GM18907 (cell line): ENCODE results near the gene RGS9.
"Not testable (repeated sequence)": the region's sequence is repeated elsewhere in the genome, so short reads cannot be mapped to it uniquely, and the experiment has no call there.

ENCODE experiments used
- ATAC-seq: cut with Tn5 transposase; IDR thresholded peaks from one replicate; pipeline ENCODE4 v1.9.1; 2021; ENCODE audit warnings: mild to moderate bottlenecking, moderate library complexity; ENCODE audit not compliant: unreplicated experiment

RGS9 gene

DNA sequence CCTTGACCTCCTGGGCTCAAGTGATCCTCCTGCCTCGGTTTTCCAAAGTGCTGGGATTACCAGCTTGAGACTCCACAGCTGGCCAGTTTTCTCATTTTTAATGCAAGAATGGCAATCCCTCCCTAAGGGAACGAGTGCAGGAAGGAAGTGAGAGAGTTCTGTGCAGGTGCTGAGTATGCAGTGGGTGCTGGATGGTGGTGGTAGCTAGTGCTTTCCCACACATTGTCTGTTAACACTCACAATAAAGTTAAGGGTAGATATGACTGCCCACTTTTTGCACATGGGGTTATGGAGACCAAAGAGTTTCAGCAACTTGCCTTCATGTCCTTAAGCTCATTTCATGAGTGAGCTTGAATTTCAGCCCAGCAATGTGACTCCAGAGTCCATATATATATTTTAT is 18.5 kb downstream of the RGS9 start:
- peak; percentile 47 for ATAC-seq

- ATAC-seq: no peak
These were observed 19.1 kb downstream of the RGS9 start for GRCh38 chr17:65156185-65156834.

DNA sequence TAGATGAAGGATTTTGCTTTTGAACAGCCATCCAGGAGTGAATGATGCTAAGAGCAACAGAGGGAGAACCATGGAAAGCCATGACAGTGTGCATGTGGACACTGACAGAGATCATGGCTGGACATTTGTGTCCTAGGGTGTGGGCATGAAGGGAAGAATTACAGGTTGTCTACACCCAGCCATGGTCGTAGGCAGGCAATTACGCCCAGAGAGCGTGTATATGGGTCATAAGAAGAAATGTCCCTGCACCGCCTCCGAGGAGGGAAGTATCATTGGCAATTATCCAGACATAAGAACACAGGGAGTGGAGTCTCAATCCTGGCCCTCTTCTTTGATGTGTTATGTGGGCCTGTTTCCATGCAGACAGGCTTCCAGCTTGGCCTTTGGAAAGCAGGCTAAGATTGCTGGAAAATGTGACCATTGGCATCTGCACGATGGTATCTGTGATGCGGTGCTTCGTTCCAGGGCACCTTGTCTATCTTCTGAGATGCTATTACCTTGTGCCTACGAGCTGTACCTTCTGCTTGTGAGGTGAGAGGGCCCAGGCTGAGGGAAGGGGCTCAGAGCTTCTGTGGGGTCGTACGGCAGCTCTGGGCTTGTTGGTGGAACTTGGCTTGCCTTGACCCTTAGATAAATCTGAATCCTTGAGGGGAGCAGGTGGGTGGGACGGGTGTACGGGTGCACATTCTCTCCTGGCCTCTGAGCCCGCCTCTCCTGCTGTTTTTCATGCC is 19.8 kb downstream of the RGS9 start:
- ATAC-seq: no peak

DNA sequence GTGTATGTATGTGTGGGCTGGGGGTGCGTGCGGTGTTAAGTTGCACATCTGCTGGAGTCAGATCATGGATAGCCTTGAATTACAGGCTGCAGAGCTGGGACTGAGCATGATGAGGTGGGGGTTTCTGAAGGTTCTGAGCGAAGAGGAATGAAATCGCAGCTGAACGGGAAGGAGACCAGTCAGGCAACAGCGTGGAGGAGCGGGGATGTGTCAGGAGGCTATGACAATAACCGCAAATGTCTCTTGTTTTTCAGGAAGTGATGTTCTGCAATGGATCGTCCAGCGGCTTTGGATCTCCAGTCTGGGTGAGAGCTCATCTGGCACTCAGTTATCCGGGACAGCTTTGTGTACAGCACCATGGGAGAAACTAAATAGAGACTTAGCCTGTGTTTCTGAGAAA is 20.9 kb downstream of the RGS9 start:
- no peak for ATAC-seq

DNA sequence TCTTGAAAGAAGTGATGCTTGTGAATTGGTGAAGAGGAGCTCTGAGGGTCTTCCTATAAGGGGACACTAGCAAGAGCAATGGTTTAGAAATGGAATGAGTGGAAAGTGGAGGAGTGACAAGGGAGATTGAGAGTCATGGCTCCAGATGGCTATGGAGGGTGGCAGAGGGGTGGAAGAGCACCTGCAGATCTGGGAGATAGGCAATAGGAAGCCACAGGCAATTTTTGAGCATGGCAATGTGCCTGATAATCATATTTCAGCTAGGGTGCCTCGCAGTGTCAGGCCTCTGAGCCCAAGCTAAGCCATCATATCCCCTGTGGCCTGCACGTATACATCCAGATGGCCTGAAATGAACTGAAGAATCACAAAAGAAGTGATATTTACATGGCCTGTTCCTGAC is 21.5 kb downstream of the RGS9 start:
- ATAC-seq: no peak

GRCh38 chr17:65160516-65160915 is 23.3 kb downstream of the RGS9 start:
- no peak for ATAC-seq

- ATAC-seq: peak; percentile 91
These were observed 26.9 kb downstream of the RGS9 start for GRCh38 chr17:65163990-65164495.

DNA sequence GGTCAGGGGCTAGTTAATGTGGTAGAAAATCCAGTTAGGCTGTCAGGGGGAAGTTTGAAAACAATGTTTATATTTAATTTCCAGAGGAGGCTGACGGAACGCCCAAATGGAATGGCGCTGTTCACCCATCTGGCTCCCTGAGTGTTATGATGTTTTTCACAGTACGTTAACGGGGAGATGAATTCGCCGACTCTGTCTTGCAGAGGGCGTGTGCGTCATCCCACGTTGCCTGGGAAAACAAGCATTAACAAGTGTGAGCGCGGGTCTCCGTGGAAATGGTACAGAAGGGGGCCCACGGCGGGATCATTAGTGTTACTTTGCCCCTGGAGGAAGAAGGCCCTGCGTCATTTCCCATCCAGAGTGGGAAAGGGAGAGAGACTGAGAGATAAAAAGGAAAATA is 29.6 kb downstream of the RGS9 start:
- ATAC-seq: no peak

DNA sequence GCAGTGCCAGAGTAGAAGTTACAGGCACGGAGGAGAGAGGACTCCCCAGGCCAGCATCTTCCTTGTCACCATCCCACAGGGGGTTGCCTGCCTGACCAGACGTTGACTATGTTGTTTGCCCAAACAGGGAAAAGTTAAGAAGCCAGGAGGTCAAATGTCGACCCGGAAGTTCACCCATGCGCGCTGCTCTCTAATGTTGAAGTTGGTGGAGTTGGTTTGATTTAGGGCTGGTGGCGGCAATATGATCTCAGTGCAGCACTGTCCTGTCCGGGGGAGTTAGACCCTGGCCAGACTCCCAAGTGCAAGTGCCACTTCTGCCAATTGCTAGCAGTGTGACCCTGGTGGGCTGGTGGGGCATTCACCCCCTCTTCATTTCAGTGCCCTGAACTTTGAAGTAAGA is 30.4 kb downstream of the RGS9 start:
- no peak for ATAC-seq

DNA sequence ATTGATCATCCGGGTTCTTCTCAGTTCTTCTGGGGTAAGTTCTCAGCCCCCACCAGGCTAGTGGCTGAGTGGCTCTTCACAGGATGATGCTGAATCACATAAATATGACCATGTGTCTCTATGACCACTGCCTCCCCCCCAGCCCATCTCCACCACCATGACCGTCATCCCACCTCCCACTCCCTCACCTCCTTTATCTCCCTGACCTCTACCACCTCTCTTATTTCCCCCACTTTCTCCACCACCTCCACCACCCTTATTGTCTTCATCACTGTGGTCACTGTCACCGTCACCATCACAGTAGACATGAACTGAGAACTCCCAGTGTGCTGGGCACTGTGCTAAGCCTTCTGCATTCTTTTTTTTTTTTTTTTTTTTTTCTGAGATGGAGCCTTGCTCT is 32.5 kb downstream of the RGS9 start:
- no peak for ATAC-seq

GRCh38 chr17:65170839-65171238 is 33.7 kb downstream of the RGS9 start:
- no peak for ATAC-seq

GRCh38 chr17:65171752-65172151 is 34.6 kb downstream of the RGS9 start:
- no peak for ATAC-seq

- no peak for ATAC-seq
These were observed 35.4 kb downstream of the RGS9 start for GRCh38 chr17:65172496-65173136.

GRCh38 chr17:65173284-65173793 is 36.2 kb downstream of the RGS9 start:
- no peak for ATAC-seq

DNA sequence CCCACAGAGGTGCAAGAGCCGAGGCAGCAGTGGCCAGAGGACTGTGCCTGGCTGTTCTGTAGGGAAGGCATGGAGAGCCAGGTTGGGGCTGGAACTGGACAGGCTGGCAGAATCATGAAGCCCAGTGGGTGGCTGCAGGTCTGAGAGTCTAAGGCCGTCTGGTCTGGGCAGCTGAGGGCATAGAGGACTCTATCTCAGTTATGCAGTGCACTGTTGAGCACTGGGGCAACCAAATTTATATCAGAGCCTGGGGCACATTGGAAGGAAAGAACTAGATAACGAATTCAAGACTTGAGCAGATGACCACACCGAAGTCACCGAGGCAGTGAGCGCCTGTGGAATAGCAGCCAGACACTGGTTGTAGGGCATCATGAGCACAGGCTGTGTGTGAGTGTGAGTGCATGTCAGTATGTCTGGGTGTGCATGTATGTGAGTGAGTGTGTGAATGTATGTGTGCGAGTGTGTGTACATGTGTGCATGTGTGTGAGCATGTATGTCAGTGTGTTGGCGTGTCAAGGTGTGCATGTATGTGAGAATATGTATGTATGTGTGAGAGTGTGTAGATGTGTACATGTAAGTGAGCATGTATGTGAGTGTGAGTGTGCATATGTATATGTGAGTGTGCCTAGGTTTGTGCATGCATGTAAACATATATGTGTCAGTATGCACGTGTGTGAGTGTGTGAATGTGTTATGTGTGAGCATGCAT is 37.0 kb downstream of the RGS9 start:
- no peak for ATAC-seq

- no peak for ATAC-seq
These were observed 37.8 kb downstream of the RGS9 start for GRCh38 chr17:65174974-65175373.

- no peak for ATAC-seq
These were observed 38.8 kb downstream of the RGS9 start for GRCh38 chr17:65175952-65176351.

GRCh38 chr17:65176646-65177409 is 39.7 kb downstream of the RGS9 start:
- ATAC-seq: no peak

GRCh38 chr17:65177901-65178300 is 40.7 kb downstream of the RGS9 start:
- no peak for ATAC-seq

DNA sequence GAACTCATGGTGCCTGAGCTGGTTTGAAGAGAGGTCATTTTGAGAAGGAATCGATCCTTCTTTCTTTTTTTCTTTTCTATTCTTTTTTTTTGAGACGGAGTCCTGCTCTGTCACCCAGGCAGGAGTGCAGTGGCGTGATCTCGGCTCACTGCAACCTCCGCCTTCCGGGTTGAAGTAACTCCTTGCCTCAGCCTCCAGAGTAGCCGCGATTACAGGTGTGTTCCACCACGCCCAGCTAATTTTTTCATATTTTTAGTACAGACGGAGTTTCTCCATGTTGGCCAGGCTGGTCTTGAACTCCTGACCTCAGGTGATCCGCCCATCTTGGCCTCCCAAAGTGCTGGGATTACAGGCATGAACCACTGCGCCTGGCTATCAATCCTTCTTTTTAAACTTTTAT is 43.1 kb downstream of the RGS9 start:
- ATAC-seq: not testable (repeated sequence)
